Amniotic stem cell (primary cell): Measurements from ENCODE around the gene CDC73.
"Not testable (repeated sequence)": the region's sequence is repeated elsewhere in the genome, so short reads cannot be mapped to it uniquely, and the experiment has no call there.

Experiments
- DNase-seq: peaks from one replicate; lab custom pipeline; 2025; lab: John Stamatoyannopoulos, UW

The CDC73 gene

DNA sequence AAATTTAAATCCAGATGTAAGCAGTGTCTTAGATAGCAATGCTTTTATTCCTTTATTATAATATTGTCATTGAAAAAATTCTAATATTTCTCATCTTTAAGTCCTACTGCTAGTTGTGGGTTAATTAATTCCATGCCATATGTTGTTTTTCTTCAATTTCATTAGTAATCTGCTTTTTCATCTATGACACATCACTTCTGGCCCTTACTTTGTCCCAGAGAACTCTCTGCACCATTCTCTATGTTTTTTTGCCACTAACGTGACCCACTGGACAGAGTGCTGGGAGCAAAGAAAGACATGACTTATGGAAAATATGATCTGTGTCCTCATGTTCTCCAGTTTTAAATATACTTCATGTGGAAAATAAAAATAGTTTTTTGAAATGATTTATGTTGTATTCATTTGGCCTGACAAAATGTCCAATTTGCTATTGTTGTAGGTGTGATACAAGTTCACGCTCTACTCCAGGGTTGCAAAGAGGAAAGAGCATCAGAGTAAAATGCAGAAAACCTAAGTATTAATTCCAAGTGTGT lies 166.8 kb downstream of the CDC73 start:
- not testable (repeated sequence) for DNase-seq

DNA sequence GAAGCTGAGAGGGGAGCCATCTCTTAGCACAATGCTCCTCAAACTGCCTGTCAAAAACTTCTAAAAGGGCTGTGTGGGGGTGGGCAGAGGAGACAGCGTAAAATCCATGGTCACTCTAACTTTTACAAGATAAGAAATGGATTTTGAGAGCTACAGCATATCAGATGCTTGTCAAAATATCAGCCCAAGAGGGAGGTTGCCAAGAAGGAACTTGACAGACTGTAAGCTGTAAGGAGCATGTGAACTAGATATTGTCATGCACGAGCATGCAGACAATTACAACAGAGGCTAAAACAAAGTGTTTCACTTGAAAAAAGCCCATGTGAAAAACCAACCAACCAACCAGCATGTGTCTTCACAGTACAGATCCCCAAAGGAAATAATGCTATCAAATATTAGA lies 171.9 kb downstream of the CDC73 start:
- DNase-seq: no peak

DNA sequence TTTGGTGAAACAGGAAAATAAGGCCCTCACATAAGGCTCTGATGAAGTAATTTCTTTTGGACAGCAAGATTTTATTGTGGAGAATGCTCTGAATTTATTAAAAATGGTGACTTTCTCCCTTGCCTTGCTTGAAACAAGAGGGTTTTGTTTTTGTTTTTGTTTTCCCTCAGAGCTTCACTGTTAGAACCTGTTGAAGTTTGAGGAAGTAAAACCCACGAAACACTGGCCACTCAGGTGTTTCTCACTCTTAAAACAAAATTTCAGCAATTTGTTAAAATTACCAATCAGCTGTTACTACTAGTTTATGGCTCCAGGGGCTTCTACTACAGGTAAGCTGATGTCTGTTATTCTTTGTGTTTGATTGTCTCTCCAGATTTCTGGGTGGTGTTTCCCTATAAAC lies 177.2 kb downstream of the CDC73 start:
- no peak for DNase-seq

GRCh38 chr1:193301746-193302145 lies 179.9 kb downstream of the CDC73 start:
- DNase-seq: no peak

DNA sequence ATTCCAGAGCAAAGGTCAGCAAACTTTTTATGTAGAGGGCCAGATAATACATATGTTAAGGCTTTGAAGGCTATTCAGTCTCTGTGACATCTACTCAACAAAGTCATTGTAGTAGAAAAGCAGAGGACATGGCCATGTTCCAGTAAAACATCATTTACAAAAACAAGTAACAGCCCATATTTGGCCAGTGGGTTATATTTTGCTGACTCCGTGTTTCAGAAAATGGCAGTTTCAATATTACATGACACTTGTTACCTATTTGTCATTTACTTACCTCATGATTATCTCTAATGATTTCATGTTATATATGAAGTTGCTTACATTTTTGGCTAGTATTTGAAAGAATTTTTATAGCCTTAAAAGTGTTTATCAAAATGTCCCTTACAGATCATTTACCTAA lies 182.0 kb downstream of the CDC73 start:
- no peak for DNase-seq
